HG03521 (cell line): ENCODE measurements around the gene RAPGEF3.
A peak's percentile ranks its signal among the peaks of the same experiment; 100 is the strongest.

Source experiments
- ATAC-seq: cut with Tn5 transposase; IDR thresholded peaks from one replicate; pipeline ENCODE4 v1.9.1; 2021; ENCODE audit warnings: mild to moderate bottlenecking, moderate library complexity; ENCODE audit not compliant: unreplicated experiment

Gene RAPGEF3

GRCh38 chr12:47744778-47745436 is 13.8 kb downstream of the RAPGEF3 start:
- no peak for ATAC-seq

GRCh38 chr12:47744005-47744651 is 14.6 kb downstream of the RAPGEF3 start:
- ATAC-seq, result no peak

- no peak for ATAC-seq
Measured at GRCh38 chr12:47743311-47743860, 15.3 kb downstream of the RAPGEF3 start.

GRCh38 chr12:47742253-47742825 is 16.3 kb downstream of the RAPGEF3 start:
- ATAC-seq, result no peak

GRCh38 chr12:47741340-47741703 is 17.4 kb downstream of the RAPGEF3 start:
- ATAC-seq, result no peak

- no peak for ATAC-seq
Measured at GRCh38 chr12:47740606-47741339, 17.9 kb downstream of the RAPGEF3 start.

GRCh38 chr12:47739979-47740378 is 18.7 kb downstream of the RAPGEF3 start:
- peak; percentile 42 for ATAC-seq

GRCh38 chr12:47739297-47739696 is 19.4 kb downstream of the RAPGEF3 start:
- no peak for ATAC-seq

GRCh38 chr12:47737936-47738594 is 20.6 kb downstream of the RAPGEF3 start:
- no peak for ATAC-seq

- ATAC-seq, result no peak
Measured at GRCh38 chr12:47736877-47737676, 21.6 kb downstream of the RAPGEF3 start.

GRCh38 chr12:47736216-47736615 is 22.5 kb downstream of the RAPGEF3 start:
- ATAC-seq, result no peak

GRCh38 chr12:47735649-47736048 is 23.0 kb downstream of the RAPGEF3 start:
- no peak for ATAC-seq

GRCh38 chr12:47734725-47735480 is 23.8 kb downstream of the RAPGEF3 start:
- ATAC-seq, result no peak

GRCh38 chr12:47733142-47733541 is 25.5 kb downstream of the RAPGEF3 start:
- no peak for ATAC-seq

- no peak for ATAC-seq
Measured at GRCh38 chr12:47732504-47732903, 26.2 kb downstream of the RAPGEF3 start.

GRCh38 chr12:47731723-47732122 is 27.0 kb downstream of the RAPGEF3 start:
- no peak for ATAC-seq

- no peak for ATAC-seq
Measured at GRCh38 chr12:47730341-47730744, 28.3 kb downstream of the RAPGEF3 start.

GRCh38 chr12:47729233-47729632 is 29.4 kb downstream of the RAPGEF3 start:
- ATAC-seq, result no peak

GRCh38 chr12:47725893-47726292 is 32.8 kb downstream of the RAPGEF3 start:
- peak; percentile 77 for ATAC-seq
